Neural cell (in vitro differentiated cells): ENCODE measurements around the gene MPO.

Source experiments
- EZH2 ChIP-seq: fragments of 200-600, 300-800 bp; shearing (Covaris generic), sonication (generic); IDR thresholded peaks from 2 replicates; pipeline ENCODE4 v1.6.1; 2014; ENCODE audit warnings: antibody characterized with exemption, low read length, borderline replicate concordance, mild to moderate bottlenecking; ENCODE audit not compliant: insufficient read depth, poor library complexity, severe bottlenecking
- MXI1 ChIP-seq: fragments of 450-650 bp; conservative IDR thresholded peaks from 2 replicates; pipeline ENCODE4 v1.6.1; 2014; ENCODE audit warnings: antibody characterized with exemption, mild to moderate bottlenecking; ENCODE audit not compliant: poor library complexity, severe bottlenecking
- POLR2AphosphoS5 ChIP-seq: IDR thresholded peaks from 2 replicates; pipeline ENCODE4 v1.6.1; 2012
- REST ChIP-seq: IDR thresholded peaks from 2 replicates; pipeline ENCODE4 v1.6.1; 2012; ENCODE audit warnings: borderline replicate concordance
- TF ChIP-seq, protein P1 (sequence below): fragments of 450-650 bp; IDR thresholded peaks from 2 replicates; pipeline ENCODE4 v1.5.1; 2014; ENCODE audit warnings: antibody characterized with exemption, mild to moderate bottlenecking, moderate library complexity; ENCODE audit not compliant: poor library complexity, severe bottlenecking

GRCh38 chr17:58267347-58268324 lies 13.1 kb downstream of the MPO start:
- TF ChIP-seq POLR2AphosphoS5 (no peak), EZH2 (no peak), MXI1 (no peak), REST (no peak)
- TF ChIP-seq, protein P1, sequence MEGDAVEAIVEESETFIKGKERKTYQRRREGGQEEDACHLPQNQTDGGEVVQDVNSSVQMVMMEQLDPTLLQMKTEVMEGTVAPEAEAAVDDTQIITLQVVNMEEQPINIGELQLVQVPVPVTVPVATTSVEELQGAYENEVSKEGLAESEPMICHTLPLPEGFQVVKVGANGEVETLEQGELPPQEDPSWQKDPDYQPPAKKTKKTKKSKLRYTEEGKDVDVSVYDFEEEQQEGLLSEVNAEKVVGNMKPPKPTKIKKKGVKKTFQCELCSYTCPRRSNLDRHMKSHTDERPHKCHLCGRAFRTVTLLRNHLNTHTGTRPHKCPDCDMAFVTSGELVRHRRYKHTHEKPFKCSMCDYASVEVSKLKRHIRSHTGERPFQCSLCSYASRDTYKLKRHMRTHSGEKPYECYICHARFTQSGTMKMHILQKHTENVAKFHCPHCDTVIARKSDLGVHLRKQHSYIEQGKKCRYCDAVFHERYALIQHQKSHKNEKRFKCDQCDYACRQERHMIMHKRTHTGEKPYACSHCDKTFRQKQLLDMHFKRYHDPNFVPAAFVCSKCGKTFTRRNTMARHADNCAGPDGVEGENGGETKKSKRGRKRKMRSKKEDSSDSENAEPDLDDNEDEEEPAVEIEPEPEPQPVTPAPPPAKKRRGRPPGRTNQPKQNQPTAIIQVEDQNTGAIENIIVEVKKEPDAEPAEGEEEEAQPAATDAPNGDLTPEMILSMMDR = no peak
